Panc1 (cell line): ENCODE data around the gene KNTC1. TPM values are rescaled to one million over a fixed set of nuclear protein-coding genes. Genes with fewer than 3 reads are reported as not detected.
"Not testable (repeated sequence)": the region's sequence is repeated elsewhere in the genome, so short reads cannot be mapped to it uniquely, and the experiment has no call there.

Experiments
- ATAC-seq: fragments of 200-7000 bp; cut with Tn5 transposase; 2 replicates; pipeline ENCODE4 v1.9.1; 2020; ENCODE audit warnings: mild to moderate bottlenecking, moderate library complexity
- BruUV-seq: library from RNA; stranded (reverse); fragments of 400-500 nt; replicated peaks from 2 replicates; lab custom pipeline; 2021; lab: Mats Ljungman, UMichigan
- CTCF ChIA-PET: fragments of 300-600 bp; sonication (Branson Sonifier 250); formaldehyde crosslinking; loops from one replicate; lab custom pipeline; 2022; ENCODE audit warnings: antibody characterized with exemption; lab: Charles Lee
- POLR2A ChIA-PET: fragments of 300-600 bp; sonication (Branson Sonifier 250); formaldehyde crosslinking; loops from one replicate; lab custom pipeline; 2022; ENCODE audit warnings: antibody characterized with exemption; lab: Charles Lee
- DNase-seq: peaks from one replicate; pipeline ENCODE4 v3.0.0-alpha.2; 2010; ENCODE audit warnings: low read depth, low spot score
- H3K27ac ChIP-seq: 2 replicates; pipeline ENCODE4 v1.5.1; 2011; ENCODE audit warnings: mild to moderate bottlenecking, low read length, inconsistent platforms
- H3K27me3 ChIP-seq: fragments of 200-500 bp; sonication (Bioruptor generic); 2 replicates; pipeline ENCODE4 v1.6.0; 2014; ENCODE audit warnings: low read length, inconsistent platforms; ENCODE audit not compliant: control insufficient read depth, insufficient read depth
- H3K36me3 ChIP-seq: fragments of 200-500 bp; sonication (Bioruptor generic); 2 replicates; pipeline ENCODE4 v1.5.1; 2014; ENCODE audit warnings: inconsistent platforms, mild to moderate bottlenecking, low read length, moderate library complexity; ENCODE audit not compliant: control insufficient read depth, insufficient read depth
- H3K4me1 ChIP-seq: 2 replicates; pipeline ENCODE4 v1.5.1; 2011; ENCODE audit warnings: inconsistent platforms, mild to moderate bottlenecking, low read length, moderate library complexity; ENCODE audit not compliant: control insufficient read depth, insufficient read depth
- H3K4me3 ChIP-seq, 2 experiments: 2 replicates each; pipeline ENCODE4 v1.5.1; 2011 to 2012; ENCODE audit warnings: low read depth in 2 of 2, low read length in 2 of 2, mild to moderate bottlenecking in 2 of 2, inconsistent platforms in 1 of 2, moderate library complexity in 1 of 2
- H3K9me3 ChIP-seq: fragments of 200-500 bp; sonication (Bioruptor generic); 2 replicates; pipeline ENCODE4 v1.5.1; 2014; ENCODE audit warnings: low read depth, mild to moderate bottlenecking, inconsistent platforms, low read length, moderate library complexity; ENCODE audit not compliant: control insufficient read depth, insufficient read depth
- POLR2AphosphoS5 ChIP-seq: IDR thresholded peaks from 2 replicates; pipeline ENCODE4 v1.6.1; 2012; ENCODE audit warnings: mild to moderate bottlenecking, low read depth, low read length, moderate library complexity
- SIN3A ChIP-seq: IDR thresholded peaks from 2 replicates; pipeline ENCODE4 v1.6.1; 2012; ENCODE audit warnings: low read depth, mild to moderate bottlenecking, low read length, moderate library complexity, borderline replicate concordance; ENCODE audit not compliant: insufficient read depth
- TCF7L2 ChIP-seq: IDR thresholded peaks from 2 replicates; pipeline ENCODE4 v1.6.1; 2011; ENCODE audit warnings: mild to moderate bottlenecking, low read depth, low read length, inconsistent platforms
- in situ Hi-C: cut with HindIII; loops from 2 replicates; pipeline ENCODE4 v1.10.0; 2016; ENCODE audit warnings: low sequenced_read_pairs, low pct_unique_long_range_greater_than_20kb
- intact Hi-C: fragments of 100-400 bp; cut with micrococcal nuclease; formaldehyde crosslinking; loops from one replicate; pipeline ENCODE4 v1.10.0; 2022; ENCODE audit not compliant: unreplicated experiment
- total RNA-seq: library from RNA; stranded (reverse); gene quantifications from one replicate; pipeline ENCODE4 v1.2.1, GENCODE V29; 2021; ENCODE audit not compliant: unreplicated experiment
- TF ChIP-seq, protein P1 (sequence below): fragments of 450-650 bp; IDR thresholded peaks from 2 replicates; pipeline ENCODE4 v1.5.1; 2017; ENCODE audit warnings: mild to moderate bottlenecking
- TF ChIP-seq, protein P2 (sequence below), 2 experiments: IDR thresholded peaks; 2 replicates each; pipeline ENCODE4 v1.6.1; 2011 to 2012; ENCODE audit warnings: low read depth in 2 of 2, control low read depth in 1 of 2, low read length in 1 of 2, mild to moderate bottlenecking in 1 of 2, moderate library complexity in 1 of 2; ENCODE audit not compliant: insufficient read depth in 1 of 2

The KNTC1 gene
- total RNA-seq, 1 experiment from 2014 or later, result 53.9 TPM

DNA sequence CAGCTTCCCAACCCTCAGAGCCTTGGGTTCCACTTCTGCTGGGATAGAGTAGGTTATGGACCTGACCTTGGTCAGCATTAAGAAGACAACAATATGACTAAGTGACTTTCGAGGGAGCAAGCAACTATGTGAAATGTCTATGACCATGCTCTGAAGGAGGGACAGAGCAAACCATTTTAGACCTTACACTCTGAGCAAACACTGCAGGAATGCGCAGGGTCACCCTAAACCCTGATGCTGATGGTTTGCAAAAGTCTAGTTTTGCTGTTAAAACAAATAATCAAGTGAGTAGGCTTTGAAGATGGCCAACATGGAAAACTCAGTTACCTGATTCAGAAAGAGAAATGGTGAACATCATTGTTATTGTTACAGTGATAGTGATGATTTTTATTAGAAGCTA lies 35.1 kb upstream of the KNTC1 start:
- TF ChIP-seq POLR2AphosphoS5 (no peak), TCF7L2 (no peak), SIN3A (no peak)
- TF ChIP-seq, protein P1, sequence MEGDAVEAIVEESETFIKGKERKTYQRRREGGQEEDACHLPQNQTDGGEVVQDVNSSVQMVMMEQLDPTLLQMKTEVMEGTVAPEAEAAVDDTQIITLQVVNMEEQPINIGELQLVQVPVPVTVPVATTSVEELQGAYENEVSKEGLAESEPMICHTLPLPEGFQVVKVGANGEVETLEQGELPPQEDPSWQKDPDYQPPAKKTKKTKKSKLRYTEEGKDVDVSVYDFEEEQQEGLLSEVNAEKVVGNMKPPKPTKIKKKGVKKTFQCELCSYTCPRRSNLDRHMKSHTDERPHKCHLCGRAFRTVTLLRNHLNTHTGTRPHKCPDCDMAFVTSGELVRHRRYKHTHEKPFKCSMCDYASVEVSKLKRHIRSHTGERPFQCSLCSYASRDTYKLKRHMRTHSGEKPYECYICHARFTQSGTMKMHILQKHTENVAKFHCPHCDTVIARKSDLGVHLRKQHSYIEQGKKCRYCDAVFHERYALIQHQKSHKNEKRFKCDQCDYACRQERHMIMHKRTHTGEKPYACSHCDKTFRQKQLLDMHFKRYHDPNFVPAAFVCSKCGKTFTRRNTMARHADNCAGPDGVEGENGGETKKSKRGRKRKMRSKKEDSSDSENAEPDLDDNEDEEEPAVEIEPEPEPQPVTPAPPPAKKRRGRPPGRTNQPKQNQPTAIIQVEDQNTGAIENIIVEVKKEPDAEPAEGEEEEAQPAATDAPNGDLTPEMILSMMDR, result no peak
- TF ChIP-seq, protein P2, sequence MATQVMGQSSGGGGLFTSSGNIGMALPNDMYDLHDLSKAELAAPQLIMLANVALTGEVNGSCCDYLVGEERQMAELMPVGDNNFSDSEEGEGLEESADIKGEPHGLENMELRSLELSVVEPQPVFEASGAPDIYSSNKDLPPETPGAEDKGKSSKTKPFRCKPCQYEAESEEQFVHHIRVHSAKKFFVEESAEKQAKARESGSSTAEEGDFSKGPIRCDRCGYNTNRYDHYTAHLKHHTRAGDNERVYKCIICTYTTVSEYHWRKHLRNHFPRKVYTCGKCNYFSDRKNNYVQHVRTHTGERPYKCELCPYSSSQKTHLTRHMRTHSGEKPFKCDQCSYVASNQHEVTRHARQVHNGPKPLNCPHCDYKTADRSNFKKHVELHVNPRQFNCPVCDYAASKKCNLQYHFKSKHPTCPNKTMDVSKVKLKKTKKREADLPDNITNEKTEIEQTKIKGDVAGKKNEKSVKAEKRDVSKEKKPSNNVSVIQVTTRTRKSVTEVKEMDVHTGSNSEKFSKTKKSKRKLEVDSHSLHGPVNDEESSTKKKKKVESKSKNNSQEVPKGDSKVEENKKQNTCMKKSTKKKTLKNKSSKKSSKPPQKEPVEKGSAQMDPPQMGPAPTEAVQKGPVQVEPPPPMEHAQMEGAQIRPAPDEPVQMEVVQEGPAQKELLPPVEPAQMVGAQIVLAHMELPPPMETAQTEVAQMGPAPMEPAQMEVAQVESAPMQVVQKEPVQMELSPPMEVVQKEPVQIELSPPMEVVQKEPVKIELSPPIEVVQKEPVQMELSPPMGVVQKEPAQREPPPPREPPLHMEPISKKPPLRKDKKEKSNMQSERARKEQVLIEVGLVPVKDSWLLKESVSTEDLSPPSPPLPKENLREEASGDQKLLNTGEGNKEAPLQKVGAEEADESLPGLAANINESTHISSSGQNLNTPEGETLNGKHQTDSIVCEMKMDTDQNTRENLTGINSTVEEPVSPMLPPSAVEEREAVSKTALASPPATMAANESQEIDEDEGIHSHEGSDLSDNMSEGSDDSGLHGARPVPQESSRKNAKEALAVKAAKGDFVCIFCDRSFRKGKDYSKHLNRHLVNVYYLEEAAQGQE (IDR thresholded peaks at IDR 0.05; ENCODE audit: insufficient read depth in 1 of 2, low read depth in 2 of 2, low read length in 1 of 2), result no peak
- no peak overlapping the region for H3K4me3 ChIP-seq
- CTCF ChIA-PET, result no interaction called here
- no peaks in the 10 kb centered on the region for H3K9me3 ChIP-seq
- H3K27ac ChIP-seq, result no peak overlapping the region
- no peak for ATAC-seq
- POLR2A ChIA-PET, result no interaction called here
- peaks cover 37% of the 10 kb centered on the region for H3K36me3 ChIP-seq
- in situ Hi-C loops (no loop called here), intact Hi-C loops (no loop called here)
- H3K27me3 ChIP-seq, result no peaks in the 10 kb centered on the region
- no peaks in the 10 kb centered on the region; the same call in 1 of the 2 replicates for H3K4me1 ChIP-seq
- DNase-seq, result no peak
- no TSS peak for BruUV-seq

DNA sequence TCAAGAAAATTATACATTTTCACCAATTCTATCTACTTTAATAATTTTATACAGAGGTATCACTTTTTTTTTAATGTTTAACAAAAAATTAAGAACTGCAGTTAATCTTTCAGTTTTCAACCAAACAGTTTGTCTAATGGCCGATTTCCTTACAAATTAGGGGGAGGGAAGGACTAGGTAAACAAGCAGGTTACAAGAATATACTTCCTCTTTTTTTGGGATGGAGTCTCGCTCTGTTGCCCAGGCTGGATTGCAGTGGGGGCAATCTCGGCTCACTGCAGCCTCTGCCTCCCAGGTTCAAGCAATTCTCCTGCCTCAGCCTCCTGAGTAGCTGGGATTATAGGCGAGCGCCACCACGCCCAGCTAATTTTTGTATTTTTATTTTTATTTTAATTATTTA lies 33.8 kb upstream of the KNTC1 start:
- intact Hi-C loops, H3K4me3 ChIP-seq, H3K27me3 ChIP-seq, DNase-seq, H3K27ac ChIP-seq, in situ Hi-C loops, ATAC-seq, H3K4me1 ChIP-seq, BruUV-seq, POLR2A ChIA-PET, CTCF ChIA-PET, H3K9me3 ChIP-seq: not testable (repeated sequence)
- peaks cover 29% of the 10 kb centered on the region for H3K36me3 ChIP-seq

DNA sequence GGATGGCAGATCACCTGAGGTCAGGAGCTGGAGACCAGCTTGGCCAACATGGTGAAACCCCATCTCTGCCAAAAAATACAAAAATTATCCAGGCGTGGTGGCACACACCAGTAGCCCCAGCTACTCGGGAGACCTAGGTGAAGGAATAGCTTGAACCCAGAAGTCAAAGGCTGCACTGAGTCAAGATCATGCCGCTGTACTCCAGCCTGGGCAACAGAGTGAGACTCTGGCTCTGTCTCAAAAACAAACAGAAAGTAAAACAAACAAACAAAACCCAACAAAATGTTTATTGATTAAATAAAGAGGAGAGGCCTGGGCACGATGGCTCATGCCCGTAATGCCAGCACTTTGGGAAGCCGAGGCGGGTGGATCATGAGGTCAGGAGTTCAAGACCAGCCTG lies 31.8 kb upstream of the KNTC1 start:
- no peak overlapping the region for H3K4me3 ChIP-seq
- BruUV-seq, result no TSS peak
- no peak for DNase-seq
- no peaks in the 10 kb centered on the region; the same call in 1 of the 2 replicates for H3K4me1 ChIP-seq
- H3K27ac ChIP-seq, result no peak overlapping the region
- peak; percentile 18; the same call in 1 of the 2 replicates for ATAC-seq
- H3K36me3 ChIP-seq, result peaks cover 13% of the 10 kb centered on the region
- in situ Hi-C loops, result no loop called here
- TF ChIP-seq SIN3A, result no peak
- TF ChIP-seq, protein P1, result no peak
- no peak for TF ChIP-seq POLR2AphosphoS5
- TF ChIP-seq, protein P2 (IDR thresholded peaks at IDR 0.05; ENCODE audit: insufficient read depth in 1 of 2, low read depth in 2 of 2, low read length in 1 of 2), result no peak
- no peak for TF ChIP-seq TCF7L2
- ChIA-PET CTCF (interaction anchor here (0.6 kb wide), 1 partner anchor 97 kb away, joined by 4 read pairs; no protein-coding TSS in a partner anchor), POLR2A (no interaction called here)
- no peaks in the 10 kb centered on the region for H3K27me3 ChIP-seq
- intact Hi-C loops, result no loop called here
- no peaks in the 10 kb centered on the region for H3K9me3 ChIP-seq
